HG02798 (cell line): ENCODE data around the gene TEPSIN.

Experiments
- ATAC-seq: cut with Tn5 transposase; IDR thresholded peaks from one replicate; pipeline ENCODE4 v1.9.1; 2021; ENCODE audit warnings: mild to moderate bottlenecking; ENCODE audit not compliant: unreplicated experiment, poor library complexity

Gene TEPSIN

GRCh38 chr17:81270279-81270678, 31.4 kb upstream of the TEPSIN start:
- ATAC-seq = no peak

- ATAC-seq = no peak
Observed at GRCh38 chr17:81267390-81268067, 28.7 kb upstream of the TEPSIN start.

DNA sequence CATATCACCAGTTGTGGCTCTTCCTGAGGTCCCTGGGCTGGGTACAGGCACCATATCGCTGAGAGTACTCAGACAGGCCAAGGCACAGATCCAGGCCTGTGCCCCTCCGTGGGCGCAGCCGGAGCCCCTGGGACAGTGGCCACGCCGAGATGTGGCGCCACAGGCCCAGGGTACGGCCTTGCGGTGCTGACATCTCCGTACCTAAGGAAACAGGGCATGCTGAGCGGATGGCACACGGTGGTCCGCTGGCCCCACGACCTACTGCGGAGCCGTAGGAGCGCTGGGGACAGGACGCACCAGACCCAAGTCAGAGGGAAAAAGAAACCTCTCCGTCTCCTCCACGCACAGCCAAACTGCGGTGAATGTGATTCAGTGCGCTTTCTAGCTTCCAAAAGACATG, 26.7 kb upstream of the TEPSIN start:
- no peak for ATAC-seq

DNA sequence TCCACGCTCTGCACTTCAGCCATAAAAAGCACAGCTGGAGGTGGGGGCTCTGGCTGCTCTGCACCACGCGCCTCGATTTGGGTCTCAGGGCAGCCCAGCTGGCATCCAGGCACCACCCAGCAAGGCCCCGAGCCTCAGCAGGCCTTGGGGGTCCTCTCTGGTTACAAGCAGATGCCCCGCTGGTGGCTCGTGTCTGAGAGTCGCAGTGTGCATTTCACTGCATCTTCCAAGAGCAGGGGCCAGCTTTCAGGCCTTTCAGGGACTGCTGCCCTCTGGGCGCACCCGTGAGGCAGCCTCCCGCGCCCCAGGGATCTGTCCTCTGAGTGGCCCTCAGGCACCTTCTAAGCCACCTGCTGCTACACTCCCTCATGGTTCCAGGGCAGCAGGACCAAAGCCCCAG, 25.8 kb upstream of the TEPSIN start:
- no peak for ATAC-seq

GRCh38 chr17:81263371-81264181, 24.7 kb upstream of the TEPSIN start:
- no peak for ATAC-seq

GRCh38 chr17:81261582-81262336, 22.9 kb upstream of the TEPSIN start:
- no peak for ATAC-seq

GRCh38 chr17:81261096-81261495, 22.2 kb upstream of the TEPSIN start:
- ATAC-seq = no peak

DNA sequence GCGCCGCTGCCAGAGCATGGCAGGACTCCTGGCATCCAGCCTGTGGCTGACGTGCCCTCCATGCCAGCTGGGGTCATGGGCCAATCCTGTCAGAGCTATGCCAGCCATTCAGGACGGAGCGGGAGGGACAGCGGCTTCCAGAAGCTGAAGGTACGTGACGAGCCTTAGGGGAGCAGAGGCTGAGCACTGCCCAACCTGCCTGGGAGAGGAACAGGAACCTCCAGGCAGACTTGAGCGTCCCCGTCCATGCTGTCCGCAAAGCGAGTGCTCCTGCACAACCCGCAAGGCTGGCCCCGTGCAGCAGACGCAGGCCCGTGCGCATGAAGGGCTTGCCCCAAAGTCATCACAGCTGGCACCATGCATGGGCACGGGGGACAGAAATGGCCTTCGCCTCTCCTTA, 21.8 kb upstream of the TEPSIN start:
- no peak for ATAC-seq

DNA sequence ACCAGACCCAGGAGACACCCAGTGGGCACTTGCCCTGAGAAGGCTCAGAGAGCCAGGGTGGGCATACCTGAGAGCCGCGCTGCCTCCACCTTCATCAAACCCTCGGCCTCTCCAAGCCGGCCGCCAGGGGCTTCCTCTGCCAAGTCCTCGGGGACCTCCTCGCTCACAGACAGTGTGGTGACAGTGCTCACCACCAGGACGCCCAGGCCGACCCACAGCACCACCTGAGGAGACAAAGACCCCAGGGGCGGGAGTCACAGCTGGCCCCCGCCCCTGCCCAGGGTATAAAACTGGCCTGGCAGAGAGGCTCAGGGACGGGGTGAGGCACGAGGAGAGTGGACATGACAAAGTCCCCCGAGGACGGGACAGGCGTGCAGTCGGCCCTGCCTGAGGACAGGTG, 21.3 kb upstream of the TEPSIN start:
- ATAC-seq = no peak

DNA sequence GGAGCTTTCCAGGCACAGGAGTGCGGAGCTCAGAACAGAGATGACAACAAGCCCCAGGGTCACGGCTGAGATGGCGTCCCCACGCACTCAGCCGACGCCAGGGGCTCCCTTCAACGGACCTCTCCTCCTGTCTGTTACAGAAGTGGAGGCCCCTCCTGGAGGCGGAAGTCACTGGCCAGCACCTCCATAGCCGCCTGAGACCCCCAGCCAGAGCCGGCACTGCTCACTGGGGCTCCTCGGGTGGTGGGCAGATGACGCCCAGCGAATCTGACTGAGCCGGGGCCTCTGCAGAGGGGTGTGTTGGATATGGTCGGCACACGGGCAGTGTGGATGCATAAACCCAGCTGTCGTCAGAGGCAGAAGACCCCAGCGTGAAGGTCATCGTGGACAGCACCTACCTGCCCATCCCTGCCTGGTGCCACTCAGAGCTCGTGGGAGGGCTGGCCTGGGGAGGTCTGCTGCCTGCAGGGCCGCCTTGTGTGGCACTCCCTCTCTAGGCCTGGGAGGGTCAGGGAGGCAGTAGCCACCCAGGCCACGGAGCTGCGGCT, 20.3 kb upstream of the TEPSIN start:
- ATAC-seq = no peak

GRCh38 chr17:81258292-81258691, 19.4 kb upstream of the TEPSIN start:
- ATAC-seq = no peak

GRCh38 chr17:81257533-81257932, 18.7 kb upstream of the TEPSIN start:
- ATAC-seq = no peak

DNA sequence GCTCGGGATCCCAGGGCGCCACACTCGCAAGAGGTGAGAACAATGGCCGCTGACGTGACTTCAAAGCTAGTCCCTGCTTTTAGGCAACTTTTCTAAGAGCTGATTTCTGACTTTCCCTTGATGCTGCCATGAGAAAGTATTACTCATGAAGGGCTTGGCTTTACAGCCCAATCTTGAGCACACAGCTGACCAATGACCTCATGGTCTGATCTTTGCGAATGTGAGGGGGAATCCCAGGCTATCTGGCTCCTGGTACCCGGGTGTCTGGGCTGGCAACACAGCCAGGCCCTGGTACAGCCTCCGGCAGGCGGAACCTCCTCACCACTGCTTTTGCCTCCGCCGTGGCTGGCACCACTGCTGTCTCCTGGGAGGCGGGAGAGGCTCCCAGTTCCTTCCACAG, 17.8 kb upstream of the TEPSIN start:
- ATAC-seq = no peak

- ATAC-seq = no peak
Observed at GRCh38 chr17:81254955-81255717, 16.3 kb upstream of the TEPSIN start.

DNA sequence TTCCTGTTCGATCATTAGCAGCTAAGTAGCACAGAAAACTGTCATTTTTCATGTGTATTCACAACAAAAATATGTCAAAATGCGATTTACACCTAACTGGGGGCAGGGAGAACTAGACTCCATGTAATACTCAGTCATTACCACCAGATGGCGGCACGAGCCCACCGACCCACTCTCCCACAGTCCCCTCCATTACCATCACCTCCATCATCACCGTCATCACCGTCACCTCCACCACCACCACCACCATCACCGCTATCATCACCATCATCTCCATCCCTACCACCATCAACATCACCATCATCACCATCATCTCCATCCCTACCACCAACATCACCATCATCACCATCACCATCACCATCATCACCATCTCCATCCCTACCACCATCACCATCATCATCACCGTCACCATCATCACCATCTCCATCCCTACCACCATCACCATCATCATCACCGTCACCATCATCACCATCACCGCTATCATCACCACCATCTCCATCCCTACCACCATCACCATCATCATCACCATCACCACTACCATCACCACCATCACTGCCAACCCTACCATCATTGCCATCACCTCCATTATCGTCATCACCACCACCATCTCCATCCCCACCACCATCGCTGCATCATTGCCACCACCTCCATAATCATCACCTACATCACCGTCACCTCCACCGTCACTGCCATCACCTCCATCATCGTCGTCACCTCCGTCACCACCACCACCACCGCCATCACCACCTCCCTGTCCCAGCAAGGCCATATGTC, 14.7 kb upstream of the TEPSIN start:
- ATAC-seq = no peak

- ATAC-seq = no peak
Observed at GRCh38 chr17:81252987-81253329, 14.1 kb upstream of the TEPSIN start.

DNA sequence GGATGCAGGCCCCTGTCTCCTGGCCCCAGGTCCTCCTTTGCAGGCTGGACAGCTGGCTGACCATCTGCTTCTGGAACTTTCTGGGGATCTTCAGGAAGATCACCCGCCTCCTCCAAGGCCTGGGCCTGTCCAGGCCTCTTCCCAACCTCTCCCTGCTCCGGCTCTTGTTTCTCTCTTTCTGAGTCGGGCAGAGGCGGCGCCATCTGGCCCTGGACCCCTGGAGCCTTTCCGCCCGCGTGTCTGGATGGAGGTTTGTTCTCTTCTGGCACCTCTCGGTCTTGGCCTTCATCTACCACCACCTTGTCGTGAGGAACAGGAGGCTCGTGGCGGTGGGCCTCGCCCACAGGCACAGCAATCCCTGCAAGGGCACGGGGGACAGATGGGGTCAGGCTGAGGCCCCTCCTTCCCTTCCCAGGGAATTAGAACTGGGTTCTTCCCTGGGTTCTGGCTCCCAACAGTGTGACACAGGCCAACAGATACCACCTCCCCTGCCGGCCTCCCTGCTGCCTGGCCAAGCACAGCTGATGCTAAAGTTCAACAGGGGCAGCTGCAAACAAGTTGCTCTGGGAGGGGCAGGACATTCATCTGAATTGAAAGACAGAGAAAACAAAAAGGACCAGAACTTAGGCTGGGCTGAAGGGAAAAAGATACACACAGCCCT, 13.6 kb upstream of the TEPSIN start:
- no peak for ATAC-seq

DNA sequence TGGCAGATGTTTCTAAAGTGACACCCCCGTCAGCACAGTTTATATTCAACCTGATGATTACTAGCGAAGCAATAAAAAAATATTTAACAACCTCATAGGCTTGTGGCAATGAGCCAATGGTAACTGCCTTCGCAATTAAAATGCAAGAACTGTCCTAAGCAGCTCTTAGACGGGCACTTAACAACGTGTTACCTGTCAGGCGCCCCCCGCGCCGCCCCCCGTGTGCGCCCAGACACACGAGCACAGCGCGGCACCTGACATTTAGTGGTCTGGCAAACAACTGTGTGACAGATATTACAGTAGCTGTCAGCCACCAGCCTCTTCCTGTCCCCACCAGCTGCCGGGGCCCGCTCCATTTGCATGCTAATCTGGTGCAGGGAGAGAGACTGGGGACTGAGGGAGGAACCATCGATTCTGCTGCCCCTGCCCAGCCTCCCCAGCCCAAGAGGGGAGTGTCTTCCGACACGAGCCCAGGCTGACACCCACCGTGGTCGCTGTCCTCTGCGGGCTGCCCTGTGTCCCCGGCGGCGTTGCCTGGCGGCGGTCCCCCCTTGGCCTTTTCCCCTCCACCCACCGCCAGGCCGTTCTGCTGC, 12.9 kb upstream of the TEPSIN start:
- ATAC-seq = no peak
